ENCODE measurements around the gene SNX10. TPM values are rescaled to one million over a fixed set of nuclear protein-coding genes. Genes with fewer than 3 reads are reported as not detected.

Gene SNX10
- total and polyA plus RNA-seq, 8 donors = 7.4 to 75.6 (median 10.3) TPM

DNA sequence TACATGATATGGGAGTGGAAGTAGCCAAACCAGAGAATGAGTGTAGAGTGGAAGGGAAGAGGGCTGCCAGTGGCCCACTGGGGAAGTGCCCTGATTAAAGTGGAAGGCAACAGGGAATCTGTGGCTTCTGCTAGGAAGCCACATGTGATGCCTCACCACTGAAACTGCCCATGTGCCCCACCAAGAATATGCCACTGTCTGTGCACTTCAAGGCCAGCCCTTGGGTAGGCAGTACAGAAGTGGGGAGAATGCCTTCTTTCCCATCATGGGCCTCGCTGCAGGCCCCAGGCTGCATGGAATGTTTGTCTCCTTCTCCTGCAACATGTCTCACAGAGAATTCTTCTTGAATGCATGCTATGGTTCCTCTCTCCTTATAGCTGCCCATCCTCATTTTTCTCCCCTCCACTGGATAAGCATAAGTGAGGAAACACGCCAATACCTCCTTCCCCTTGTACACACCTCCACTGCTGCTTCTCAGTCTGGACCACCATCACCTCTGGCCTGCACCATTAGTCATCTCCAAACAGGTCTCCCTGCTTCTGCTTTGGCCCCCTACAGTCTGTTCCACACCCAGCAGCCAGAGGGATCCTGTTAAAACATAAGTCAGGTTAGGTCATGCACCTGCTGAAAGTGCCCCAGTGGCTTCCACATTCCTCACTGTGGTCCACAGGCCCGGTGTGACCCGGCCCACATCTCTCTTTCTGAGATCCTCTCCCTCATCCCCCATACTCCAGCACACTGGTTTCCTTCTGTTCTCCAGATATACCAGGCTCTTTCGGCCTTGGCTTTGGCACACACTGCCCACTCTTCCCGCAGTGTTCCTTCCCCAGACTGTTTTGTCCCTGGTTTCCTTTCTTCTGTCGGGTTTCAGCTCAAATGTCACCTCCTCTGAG lies 37.1 kb downstream of the SNX10 start:
- DNase-seq (no peak), ATAC-seq (peak; percentile 35)
- TF ChIP-seq, protein P1, sequence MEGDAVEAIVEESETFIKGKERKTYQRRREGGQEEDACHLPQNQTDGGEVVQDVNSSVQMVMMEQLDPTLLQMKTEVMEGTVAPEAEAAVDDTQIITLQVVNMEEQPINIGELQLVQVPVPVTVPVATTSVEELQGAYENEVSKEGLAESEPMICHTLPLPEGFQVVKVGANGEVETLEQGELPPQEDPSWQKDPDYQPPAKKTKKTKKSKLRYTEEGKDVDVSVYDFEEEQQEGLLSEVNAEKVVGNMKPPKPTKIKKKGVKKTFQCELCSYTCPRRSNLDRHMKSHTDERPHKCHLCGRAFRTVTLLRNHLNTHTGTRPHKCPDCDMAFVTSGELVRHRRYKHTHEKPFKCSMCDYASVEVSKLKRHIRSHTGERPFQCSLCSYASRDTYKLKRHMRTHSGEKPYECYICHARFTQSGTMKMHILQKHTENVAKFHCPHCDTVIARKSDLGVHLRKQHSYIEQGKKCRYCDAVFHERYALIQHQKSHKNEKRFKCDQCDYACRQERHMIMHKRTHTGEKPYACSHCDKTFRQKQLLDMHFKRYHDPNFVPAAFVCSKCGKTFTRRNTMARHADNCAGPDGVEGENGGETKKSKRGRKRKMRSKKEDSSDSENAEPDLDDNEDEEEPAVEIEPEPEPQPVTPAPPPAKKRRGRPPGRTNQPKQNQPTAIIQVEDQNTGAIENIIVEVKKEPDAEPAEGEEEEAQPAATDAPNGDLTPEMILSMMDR (IDR thresholded peaks at IDR 0.05) = no peak
- intact Hi-C loops (cut with DNase I) = no loop called here
- Histone ChIP-seq H3K27ac (peak overlapping the region in 1 of 2 donors; percentile 82), H3K36me3 (no peaks in the 10 kb centered on the region), H3K27me3 (no peaks in the 10 kb centered on the region), H3K9me3 (no peaks in the 10 kb centered on the region), H3K4me1 (peaks cover 0 to 47% of the 10 kb centered on the region in 2 donors), H3K4me3 (no peak overlapping the region)

DNA sequence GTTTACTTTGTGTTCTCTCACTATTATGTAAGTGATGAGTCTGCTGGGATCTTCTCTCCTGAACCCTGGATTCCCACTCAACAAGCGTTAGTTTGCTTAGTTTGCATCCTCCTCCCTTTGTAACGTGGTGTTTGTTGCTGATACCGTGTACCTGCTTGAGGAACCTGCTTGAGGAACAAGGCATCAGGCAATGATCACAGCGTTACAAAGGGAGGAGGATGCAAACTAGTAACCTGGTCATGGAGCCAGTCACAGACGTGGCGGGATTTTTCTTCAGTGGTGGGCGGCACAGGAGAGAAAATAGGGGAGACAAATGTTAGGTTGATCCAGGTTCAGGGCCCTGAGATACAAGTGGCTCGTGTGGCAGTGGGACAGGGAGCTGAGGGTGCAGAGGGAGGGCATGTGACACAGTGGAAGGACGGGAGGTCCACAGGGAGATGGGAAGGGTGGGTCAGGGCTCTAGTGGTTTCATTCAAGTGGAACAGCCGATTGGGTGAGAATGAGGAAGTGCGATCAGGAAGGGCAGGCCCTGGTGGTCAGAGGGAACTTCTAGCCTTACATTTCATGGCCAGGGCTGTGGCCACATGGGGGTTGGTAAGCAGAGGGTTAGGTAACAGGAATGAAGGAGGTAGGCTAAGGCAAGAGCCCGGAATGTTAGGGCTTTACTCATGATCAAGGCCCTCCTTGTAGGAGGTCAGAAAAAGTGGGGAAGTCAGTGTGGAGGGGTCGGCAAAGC lies 38.0 kb downstream of the SNX10 start:
- Histone ChIP-seq H3K9me3 (no peaks in the 10 kb centered on the region), H3K4me3 (no peak overlapping the region), H3K4me1 (peaks cover 0 to 49% of the 10 kb centered on the region in 2 donors), H3K27ac (peak overlapping the region in 1 of 2 donors; percentile 82), H3K27me3 (no peaks in the 10 kb centered on the region), H3K36me3 (no peaks in the 10 kb centered on the region)
- DNase-seq (peak in 1 of 4 donors; percentile 75), ATAC-seq (peak; percentile 83)
- TF ChIP-seq, protein P1 (IDR thresholded peaks at IDR 0.05) = peak in 1 of 2 donors; percentile 15
- intact Hi-C loops (cut with DNase I) = no loop called here

DNA sequence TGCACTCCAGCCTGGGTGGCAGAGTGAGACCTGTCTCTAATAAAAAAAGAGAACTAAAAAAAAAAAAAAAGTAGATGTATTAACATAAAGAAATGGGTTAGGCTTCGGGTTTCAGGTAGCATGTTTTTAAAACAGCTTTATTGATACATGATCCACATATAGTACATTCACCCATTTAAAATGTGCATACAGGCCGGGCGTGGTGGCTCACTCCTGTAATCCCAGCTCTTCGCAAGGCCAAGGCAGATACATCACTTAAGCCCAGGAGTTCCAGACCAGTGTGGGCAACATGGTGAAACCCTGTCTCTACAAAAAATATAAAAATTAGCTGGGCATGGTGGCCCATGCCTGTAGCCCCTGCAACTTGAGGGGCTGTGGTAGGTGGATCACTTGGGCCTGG lies 39.5 kb downstream of the SNX10 start:
- H3K9me3 ChIP-seq = no peaks in the 10 kb centered on the region
- H3K4me1 ChIP-seq = peaks cover 0 to 57% of the 10 kb centered on the region in 2 donors
- TF ChIP-seq, protein P1 (IDR thresholded peaks at IDR 0.05) = no peak
- H3K27me3 ChIP-seq = no peaks in the 10 kb centered on the region
- DNase-seq (no peak), ATAC-seq (no peak)
- intact Hi-C loops (cut with DNase I) = no loop called here
- peak overlapping the region in 1 of 2 donors; percentile 82 for H3K27ac ChIP-seq
- no peak overlapping the region for H3K4me3 ChIP-seq
- no peaks in the 10 kb centered on the region for H3K36me3 ChIP-seq

DNA sequence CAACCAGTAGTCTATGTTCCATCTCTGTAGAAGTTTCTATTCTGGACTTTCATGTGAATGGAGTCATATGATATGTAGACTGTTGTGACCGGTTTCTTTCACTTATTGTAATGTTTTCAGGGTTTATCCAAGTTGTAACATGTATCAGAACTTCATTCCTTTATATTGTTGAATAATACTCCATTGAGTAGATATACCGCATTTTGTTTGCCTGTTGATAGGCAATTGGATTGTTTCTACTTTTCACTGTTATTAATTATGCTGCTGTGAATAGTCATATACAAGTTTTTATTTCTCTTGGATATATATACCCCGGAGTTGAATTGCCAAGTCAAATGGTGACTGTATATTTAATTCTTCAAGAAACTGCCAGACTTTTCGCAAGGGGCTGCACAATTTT lies 40.1 kb downstream of the SNX10 start:
- no peaks in the 10 kb centered on the region for H3K9me3 ChIP-seq
- intact Hi-C loops (cut with DNase I) = no loop called here
- TF ChIP-seq, protein P1 (IDR thresholded peaks at IDR 0.05) = no peak
- DNase-seq = no peak
- peaks cover 0 to 63% of the 10 kb centered on the region in 2 donors for H3K4me1 ChIP-seq
- no peak overlapping the region for H3K27ac ChIP-seq
- no peaks in the 10 kb centered on the region for H3K27me3 ChIP-seq
- no peaks in the 10 kb centered on the region for H3K36me3 ChIP-seq
- H3K4me3 ChIP-seq = no peak overlapping the region
- ATAC-seq = no peak

DNA sequence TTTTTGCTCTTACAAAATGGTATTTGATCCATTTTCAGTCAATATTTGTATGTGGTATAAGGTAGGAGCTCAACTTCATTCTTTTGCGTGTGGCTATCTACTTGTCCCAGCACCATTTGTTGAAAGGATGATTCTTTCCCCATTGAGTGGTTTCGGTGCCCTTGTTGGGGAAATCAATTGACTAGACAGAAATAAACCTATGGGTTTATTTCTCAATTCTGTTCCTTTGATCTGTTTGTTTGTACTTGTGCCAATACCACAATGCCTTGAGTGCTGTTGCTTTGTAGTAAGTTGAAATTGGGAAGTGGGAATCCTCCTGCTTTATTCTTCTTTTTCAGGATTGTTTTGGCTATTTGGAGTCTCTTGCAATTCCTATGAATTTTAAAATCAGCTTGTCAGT lies 41.0 kb downstream of the SNX10 start:
- TF ChIP-seq, protein P1 (IDR thresholded peaks at IDR 0.05) = no peak
- Histone ChIP-seq H3K4me1 (peaks cover 0 to 72% of the 10 kb centered on the region in 2 donors), H3K9me3 (no peaks in the 10 kb centered on the region), H3K4me3 (no peak overlapping the region), H3K36me3 (no peaks in the 10 kb centered on the region), H3K27me3 (no peaks in the 10 kb centered on the region), H3K27ac (no peak overlapping the region)
- ATAC-seq = no peak
- no peak for DNase-seq
- intact Hi-C loops (cut with DNase I) = no loop called here
